ENCODE data around the gene FADS3. TPM values are rescaled to one million over a fixed set of nuclear protein-coding genes. Genes with fewer than 3 reads are reported as not detected.

The FADS3 gene
- total and polyA plus RNA-seq, 9 of the 15 experiments (the other 6 are each of a cell fraction or from before 2014, with no cell fraction given), result 0.97 to 148 (median 92.7) TPM

DNA sequence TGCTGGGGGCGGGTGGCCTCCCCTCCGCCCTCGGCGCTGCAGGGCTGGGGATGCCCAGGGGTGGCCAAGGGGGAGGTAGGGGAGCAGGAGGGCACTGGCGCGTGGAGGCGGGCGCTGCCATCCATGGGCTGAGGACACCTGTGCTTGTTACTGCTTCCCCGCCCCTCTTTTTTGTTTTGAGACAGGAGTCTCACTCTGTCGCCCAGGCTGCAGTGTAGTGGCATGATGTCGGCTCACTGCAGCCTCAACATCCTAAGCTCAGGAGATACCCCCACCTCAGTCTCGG is 683 bp upstream of the FADS3 start:
- CTCF ChIA-PET (ENCODE audit: low intra/inter-chr PET ratio), result interaction anchor here (0.6 kb wide), 1 partner anchor 95 kb away, joined by 3 read pairs; no protein-coding TSS in a partner anchor
- ATAC-seq (no peak), FAIRE-seq (no peak), DNase-seq (ENCODE audit: extremely low read depth in 1 of 4, low spot score in 3 of 4) (no peak)
- Histone ChIP-seq H2AFZ (ENCODE audit: low read depth, low read length) (peak overlapping the region; percentile 80), H3K9me3 (replicated peaks; ENCODE audit: control insufficient read depth, insufficient read depth, low read depth, low read length) (no peaks in the 10 kb centered on the region), H3K79me2 (ENCODE audit: control insufficient read depth, insufficient read depth, low read length) (peaks cover 37% of the 10 kb centered on the region), H3K9me1 (ENCODE audit: control insufficient read depth, insufficient read depth, low read length) (no peaks in the 10 kb centered on the region), H3K4me1 (replicated peaks in 1 of 2; ENCODE audit: control insufficient read depth in 2 of 2, insufficient read depth in 2 of 2, low read length in 2 of 2) (peaks cover 15 to 45% of the 10 kb centered on the region in 2 experiments), H3K4me3 (peak overlapping the region; percentile 64), H3K36me3 (ENCODE audit: control insufficient read depth, insufficient read depth, low read length) (peaks cover 20% of the 10 kb centered on the region; the same call in 2 of the 3 replicates), H4K20me1 (replicated peaks; ENCODE audit: control insufficient read depth, insufficient read depth, low read length) (no peaks in the 10 kb centered on the region), H3K4me2 (ENCODE audit: insufficient read depth, low read length) (peak overlapping the region; percentile 53; the same call in 1 of the 2 replicates), H3K27me3 (ENCODE audit: control insufficient read depth in 2 of 2, insufficient read depth in 2 of 2, low read length in 2 of 2) (no peaks in the 10 kb centered on the region), H3K9ac (ENCODE audit: insufficient read depth in 1 of 2, low read depth in 2 of 2, low read length in 2 of 2) (peak overlapping the region in 1 of 2 experiments; percentile 84; a peak in 2 of 4 replicates), H3K27ac (ENCODE audit: extremely low read depth, low read depth, low read length) (no peak overlapping the region)
- intact Hi-C loops (cut with micrococcal nuclease), result no loop called here
- WGBS (ENCODE audit: insufficient coverage, low coverage, missing lambda C conversion rate), result 54% methylated on average over 5 of the region's 12 CpGs
- TF ChIP-seq MTA3 (IDR thresholded peaks at IDR 0.05; ENCODE audit: borderline replicate concordance) (0 out of 2 replicates have a peak, but pooled peaks have one; percentile 1), KLF10 (CRISPR knock-in tag; IDR thresholded peaks at IDR 0.05) (no peak), HMG20A (CRISPR knock-in tag; conservative IDR thresholded peaks at IDR 0.05) (no peak), ZBTB33 (CRISPR knock-in tag; IDR thresholded peaks at IDR 0.05) (peak; percentile 99)
- TF ChIP-seq, protein P1, sequence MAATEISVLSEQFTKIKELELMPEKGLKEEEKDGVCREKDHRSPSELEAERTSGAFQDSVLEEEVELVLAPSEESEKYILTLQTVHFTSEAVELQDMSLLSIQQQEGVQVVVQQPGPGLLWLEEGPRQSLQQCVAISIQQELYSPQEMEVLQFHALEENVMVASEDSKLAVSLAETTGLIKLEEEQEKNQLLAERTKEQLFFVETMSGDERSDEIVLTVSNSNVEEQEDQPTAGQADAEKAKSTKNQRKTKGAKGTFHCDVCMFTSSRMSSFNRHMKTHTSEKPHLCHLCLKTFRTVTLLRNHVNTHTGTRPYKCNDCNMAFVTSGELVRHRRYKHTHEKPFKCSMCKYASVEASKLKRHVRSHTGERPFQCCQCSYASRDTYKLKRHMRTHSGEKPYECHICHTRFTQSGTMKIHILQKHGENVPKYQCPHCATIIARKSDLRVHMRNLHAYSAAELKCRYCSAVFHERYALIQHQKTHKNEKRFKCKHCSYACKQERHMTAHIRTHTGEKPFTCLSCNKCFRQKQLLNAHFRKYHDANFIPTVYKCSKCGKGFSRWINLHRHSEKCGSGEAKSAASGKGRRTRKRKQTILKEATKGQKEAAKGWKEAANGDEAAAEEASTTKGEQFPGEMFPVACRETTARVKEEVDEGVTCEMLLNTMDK (IDR thresholded peaks at IDR 0.05; ENCODE audit: borderline replicate concordance, insufficient read depth, low read depth, low read length, poor library complexity, severe bottlenecking), result peak; percentile 32
- POLR2A ChIA-PET, result no interaction called here
- in situ Hi-C loops (cut with MboI), result no loop called here
- no TSS peak for BruUV-seq (replicated peaks)

Measured in K562 (cell line).